Smooth muscle cell (in vitro differentiated cells): ENCODE results near the gene ZBTB38. TPM values are rescaled to one million over a fixed set of nuclear protein-coding genes. Genes with fewer than 3 reads are reported as not detected.

Experiments
- DNase-seq: peaks from one replicate; lab custom pipeline; 2025; ENCODE audit not compliant: unreplicated experiment; lab: John Stamatoyannopoulos, UW
- H2AFZ ChIP-seq: fragments of 200-600 bp; sonication (generic); 2 replicates; pipeline ENCODE4 v1.6.0; 2016; ENCODE audit warnings: antibody characterized with exemption, low read depth, mild to moderate bottlenecking
- H3F3A ChIP-seq: fragments of 200-600 bp; sonication (generic); 2 replicates; pipeline ENCODE4 v1.6.0; 2017; ENCODE audit warnings: antibody characterized with exemption, low read depth
- H3K27ac ChIP-seq: fragments of 200-600 bp; sonication (generic); 2 replicates; pipeline ENCODE4 v1.5.1; 2016; ENCODE audit warnings: low read depth, mild to moderate bottlenecking
- H3K27me3 ChIP-seq: fragments of 200-600 bp; sonication (generic); 2 replicates; pipeline ENCODE4 v1.6.1; 2016; ENCODE audit warnings: low read depth, mild to moderate bottlenecking
- H3K36me3 ChIP-seq: fragments of 200-600 bp; sonication (generic); 2 replicates; pipeline ENCODE4 v1.5.1; 2016; ENCODE audit warnings: low read depth
- H3K4me1 ChIP-seq: fragments of 200-600 bp; sonication (generic); 2 replicates; pipeline ENCODE4 v1.5.1; 2016; ENCODE audit warnings: low read depth
- H3K4me2 ChIP-seq: fragments of 200-600 bp; sonication (generic); 2 replicates; pipeline ENCODE4 v1.6.0; 2016; ENCODE audit warnings: mild to moderate bottlenecking
- H3K4me3 ChIP-seq: fragments of 200-600 bp; sonication (generic); 2 replicates; pipeline ENCODE4 v1.5.1; 2016; ENCODE audit warnings: mild to moderate bottlenecking
- H3K79me2 ChIP-seq: fragments of 200-600 bp; sonication (generic); 2 replicates; pipeline ENCODE4 v1.6.0; 2016; ENCODE audit warnings: low read depth, mild to moderate bottlenecking
- H3K9ac ChIP-seq: fragments of 200-600 bp; sonication (generic); 2 replicates; pipeline ENCODE4 v1.6.0; 2016; ENCODE audit warnings: low read depth
- H3K9me3 ChIP-seq: fragments of 200-600 bp; sonication (generic); replicated peaks from 2 replicates; pipeline ENCODE4 v1.5.1; 2016; ENCODE audit warnings: low read depth
- H4K20me1 ChIP-seq: fragments of 200-600 bp; sonication (generic); 2 replicates; pipeline ENCODE4 v1.6.0; 2016; ENCODE audit warnings: low read depth
- WGBS: methylation state at CpG from one replicate; pipeline ENCODE4 v1.1.7; 2016; ENCODE audit warnings: low lambda C conversion rate; 5-methylcytosine and 5-hydroxymethylcytosine counted together
- polyA plus RNA-seq: library from polyadenylated mRNA; unstranded; fragments of >200 nt; fragmentation: Nextera tagmentation; extraction: Ambion mirVana; gene quantifications from 2 replicates; pipeline ENCODE4 v1.2.1, GENCODE V29; 2016
- total RNA-seq: library from RNA; depleted of rRNA; stranded (reverse); fragments of >200 nt; gene quantifications from 2 replicates; pipeline ENCODE4 v1.2.3, GENCODE V29; 2014
- TF ChIP-seq, protein P1 (sequence below): fragments of 200-600 bp; sonication (generic); IDR thresholded peaks from 2 replicates; pipeline ENCODE4 v1.5.1; 2017; ENCODE audit warnings: borderline replicate concordance, mild to moderate bottlenecking, antibody characterized with exemption; ENCODE audit not compliant: insufficient read depth, poor library complexity, severe bottlenecking

Gene ZBTB38
- total and polyA plus RNA-seq, 2 experiments from 2014 or later, result 21.7 to 68.0 TPM

GRCh38 chr3:141395005-141395589 is 26.8 kb downstream of the ZBTB38 start:
- no peaks in the 10 kb centered on the region for H3K79me2 ChIP-seq
- TF ChIP-seq, protein P1, sequence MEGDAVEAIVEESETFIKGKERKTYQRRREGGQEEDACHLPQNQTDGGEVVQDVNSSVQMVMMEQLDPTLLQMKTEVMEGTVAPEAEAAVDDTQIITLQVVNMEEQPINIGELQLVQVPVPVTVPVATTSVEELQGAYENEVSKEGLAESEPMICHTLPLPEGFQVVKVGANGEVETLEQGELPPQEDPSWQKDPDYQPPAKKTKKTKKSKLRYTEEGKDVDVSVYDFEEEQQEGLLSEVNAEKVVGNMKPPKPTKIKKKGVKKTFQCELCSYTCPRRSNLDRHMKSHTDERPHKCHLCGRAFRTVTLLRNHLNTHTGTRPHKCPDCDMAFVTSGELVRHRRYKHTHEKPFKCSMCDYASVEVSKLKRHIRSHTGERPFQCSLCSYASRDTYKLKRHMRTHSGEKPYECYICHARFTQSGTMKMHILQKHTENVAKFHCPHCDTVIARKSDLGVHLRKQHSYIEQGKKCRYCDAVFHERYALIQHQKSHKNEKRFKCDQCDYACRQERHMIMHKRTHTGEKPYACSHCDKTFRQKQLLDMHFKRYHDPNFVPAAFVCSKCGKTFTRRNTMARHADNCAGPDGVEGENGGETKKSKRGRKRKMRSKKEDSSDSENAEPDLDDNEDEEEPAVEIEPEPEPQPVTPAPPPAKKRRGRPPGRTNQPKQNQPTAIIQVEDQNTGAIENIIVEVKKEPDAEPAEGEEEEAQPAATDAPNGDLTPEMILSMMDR, result no peak
- H3K27me3 ChIP-seq, result no peaks in the 10 kb centered on the region
- peaks cover 36% of the 10 kb centered on the region for H3K4me1 ChIP-seq
- H3K27ac ChIP-seq, result no peak overlapping the region
- peaks cover 20% of the 10 kb centered on the region for H3K36me3 ChIP-seq
- 97% methylated on average over 5 of the region's 5 CpGs for WGBS
- H2AFZ ChIP-seq, result no peak overlapping the region
- no peak overlapping the region for H3K9ac ChIP-seq
- H3F3A ChIP-seq, result no peaks in the 10 kb centered on the region
- H4K20me1 ChIP-seq, result no peaks in the 10 kb centered on the region
- no peaks in the 10 kb centered on the region for H3K9me3 ChIP-seq
- no peak overlapping the region for H3K4me3 ChIP-seq
- H3K4me2 ChIP-seq, result no peak overlapping the region
- no peak for DNase-seq

GRCh38 chr3:141397996-141398395 is 29.7 kb downstream of the ZBTB38 start:
- no peaks in the 10 kb centered on the region for H3K79me2 ChIP-seq

GRCh38 chr3:141399200-141399599 is 30.9 kb downstream of the ZBTB38 start:
- no peaks in the 10 kb centered on the region for H3K27me3 ChIP-seq
- WGBS, result 51% methylated on average over 2 of the region's 2 CpGs
- no peak overlapping the region for H3K9ac ChIP-seq
- H3K27ac ChIP-seq, result no peak overlapping the region
- TF ChIP-seq, protein P1, result no peak
- DNase-seq, result no peak
- peaks cover 34% of the 10 kb centered on the region for H3K4me1 ChIP-seq
- H3F3A ChIP-seq, result no peaks in the 10 kb centered on the region
- peaks cover 20% of the 10 kb centered on the region for H3K36me3 ChIP-seq
- no peaks in the 10 kb centered on the region for H4K20me1 ChIP-seq
- no peak overlapping the region for H3K4me3 ChIP-seq
- H2AFZ ChIP-seq, result no peak overlapping the region
- H3K4me2 ChIP-seq, result no peak overlapping the region
- H3K79me2 ChIP-seq, result peaks cover 3% of the 10 kb centered on the region
- no peaks in the 10 kb centered on the region for H3K9me3 ChIP-seq

More at GRCh38 chr3:141397996-141398395, 29.7 kb downstream of the ZBTB38 start:
- no peak for DNase-seq
- Histone ChIP-seq H3K27me3 (no peaks in the 10 kb centered on the region), H3K27ac (no peak overlapping the region), H3K9ac (no peak overlapping the region), H2AFZ (no peak overlapping the region), H3K9me3 (no peaks in the 10 kb centered on the region), H3K4me2 (no peak overlapping the region), H4K20me1 (no peaks in the 10 kb centered on the region), H3K4me1 (peaks cover 36% of the 10 kb centered on the region), H3F3A (no peaks in the 10 kb centered on the region), H3K4me3 (no peak overlapping the region), H3K36me3 (peaks cover 20% of the 10 kb centered on the region)
- TF ChIP-seq, protein P1, result no peak
- 97% methylated on average over 5 of the region's 5 CpGs for WGBS
